Spinal cord (tissue), 4 donors: ENCODE measurements around the gene TSPAN8. TPM values are rescaled to one million over a fixed set of nuclear protein-coding genes. Genes with fewer than 3 reads are reported as not detected.

Source experiments
- polyA plus RNA-seq, 2 donors: library from polyadenylated mRNA; unstranded; fragments of 120-200 nt; gene quantifications; one replicate each; pipeline ENCODE4 v1.2.1, GENCODE V29; 2013; ENCODE audit not compliant: insufficient read length in 2 of 2
- total RNA-seq, 2 donors: library from RNA; depleted of rRNA in 1 of 2; stranded (reverse); fragments of 120-200 nt in 1 of 2; fragments of >200 nt in 1 of 2; gene quantifications; one replicate each; pipeline versions ENCODE4 v1.2.3 to v1.2.4, GENCODE V29; 2013 to 2014

TSPAN8 gene
- total and polyA plus RNA-seq, 4 donors: 0.35 to 16.1 (median 2.7) TPM

Other genes starting within 250 kb of the TSPAN8 start
- 10 to 100 TPM in 1 of 2 donors, 1 to 10 TPM in 1; 6.2 to 32.7 TPM for gene PTPRR, start 237.3 kb downstream of the TSPAN8 start, total RNA-seq
- 10 to 100 TPM; 16.3 to 18.7 TPM for gene PTPRR, start 237.3 kb downstream of the TSPAN8 start, polyA plus RNA-seq